ENCODE data around the gene JDP2. TPM values are rescaled to one million over a fixed set of nuclear protein-coding genes. Genes with fewer than 3 reads are reported as not detected.

The JDP2 gene
- total RNA-seq, 1 donor from 2014 or later: 72.2 TPM

DNA sequence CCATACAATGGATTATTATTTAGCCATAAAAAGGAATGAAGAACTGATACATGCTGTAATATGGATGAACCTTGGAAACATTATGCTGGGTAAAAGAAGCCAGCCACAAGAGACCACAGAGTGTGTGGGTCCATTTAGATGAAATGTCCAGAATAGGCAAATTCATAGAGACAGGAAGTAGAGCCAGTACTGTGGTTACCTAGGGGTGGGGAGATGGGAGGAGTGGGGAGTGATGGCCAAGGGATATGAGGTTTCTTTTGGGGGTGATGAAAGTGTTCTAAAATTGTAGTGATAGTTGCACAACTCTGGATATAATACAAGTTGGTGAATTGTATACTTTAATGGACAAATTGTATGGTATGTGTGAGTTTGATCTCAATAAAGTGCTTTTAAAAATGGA, 18.6 kb downstream of the JDP2 start:
- TF ChIP-seq, protein P1, sequence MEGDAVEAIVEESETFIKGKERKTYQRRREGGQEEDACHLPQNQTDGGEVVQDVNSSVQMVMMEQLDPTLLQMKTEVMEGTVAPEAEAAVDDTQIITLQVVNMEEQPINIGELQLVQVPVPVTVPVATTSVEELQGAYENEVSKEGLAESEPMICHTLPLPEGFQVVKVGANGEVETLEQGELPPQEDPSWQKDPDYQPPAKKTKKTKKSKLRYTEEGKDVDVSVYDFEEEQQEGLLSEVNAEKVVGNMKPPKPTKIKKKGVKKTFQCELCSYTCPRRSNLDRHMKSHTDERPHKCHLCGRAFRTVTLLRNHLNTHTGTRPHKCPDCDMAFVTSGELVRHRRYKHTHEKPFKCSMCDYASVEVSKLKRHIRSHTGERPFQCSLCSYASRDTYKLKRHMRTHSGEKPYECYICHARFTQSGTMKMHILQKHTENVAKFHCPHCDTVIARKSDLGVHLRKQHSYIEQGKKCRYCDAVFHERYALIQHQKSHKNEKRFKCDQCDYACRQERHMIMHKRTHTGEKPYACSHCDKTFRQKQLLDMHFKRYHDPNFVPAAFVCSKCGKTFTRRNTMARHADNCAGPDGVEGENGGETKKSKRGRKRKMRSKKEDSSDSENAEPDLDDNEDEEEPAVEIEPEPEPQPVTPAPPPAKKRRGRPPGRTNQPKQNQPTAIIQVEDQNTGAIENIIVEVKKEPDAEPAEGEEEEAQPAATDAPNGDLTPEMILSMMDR (IDR thresholded peaks at IDR 0.05): no peak
- H3K36me3 Mint-ChIP-seq (ENCODE audit: low read depth): peaks cover 29% of the 10 kb centered on the region
- no peaks in the 10 kb centered on the region for H3K27me3 Mint-ChIP-seq (ENCODE audit: low read depth)
- H3K4me1 Mint-ChIP-seq (ENCODE audit: low read depth): peaks cover 65% of the 10 kb centered on the region
- H3K27ac Mint-ChIP-seq (ENCODE audit: unreplicated experiment): peak overlapping the region; percentile 2
- no peaks in the 10 kb centered on the region for H3K9me3 Mint-ChIP-seq (ENCODE audit: low read depth)
- no peak for DNase-seq (ENCODE audit: low spot score)
- H3K4me3 Mint-ChIP-seq (ENCODE audit: unreplicated experiment): no peak overlapping the region

DNA sequence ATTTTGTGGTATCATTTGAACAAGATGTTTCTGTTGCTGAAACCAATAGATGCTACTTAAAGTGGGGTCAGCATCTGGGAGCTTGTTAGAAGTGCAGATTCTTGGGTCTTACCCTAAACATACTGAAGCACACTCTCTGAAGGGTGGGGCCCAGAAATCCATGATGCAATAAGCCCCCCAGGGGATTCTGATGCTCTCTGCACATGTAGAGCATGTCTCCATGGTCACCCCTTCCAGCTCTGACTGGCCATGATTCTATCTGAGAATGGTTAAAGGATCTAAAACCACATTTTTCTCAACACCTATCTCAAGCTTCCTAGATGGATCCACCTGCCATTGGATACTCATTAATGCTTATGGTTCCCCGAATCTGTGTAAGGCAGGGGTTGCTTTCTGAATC, 20.4 kb downstream of the JDP2 start:
- Mint-ChIP-seq H3K9me3 (ENCODE audit: low read depth) (no peaks in the 10 kb centered on the region), H3K4me1 (ENCODE audit: low read depth) (peaks cover 67% of the 10 kb centered on the region), H3K4me3 (ENCODE audit: unreplicated experiment) (no peak overlapping the region), H3K36me3 (ENCODE audit: low read depth) (peaks cover 17% of the 10 kb centered on the region), H3K27ac (ENCODE audit: unreplicated experiment) (no peak overlapping the region), H3K27me3 (ENCODE audit: low read depth) (no peaks in the 10 kb centered on the region)
- no peak for DNase-seq (ENCODE audit: low spot score)
- TF ChIP-seq, protein P1 (IDR thresholded peaks at IDR 0.05): no peak

DNA sequence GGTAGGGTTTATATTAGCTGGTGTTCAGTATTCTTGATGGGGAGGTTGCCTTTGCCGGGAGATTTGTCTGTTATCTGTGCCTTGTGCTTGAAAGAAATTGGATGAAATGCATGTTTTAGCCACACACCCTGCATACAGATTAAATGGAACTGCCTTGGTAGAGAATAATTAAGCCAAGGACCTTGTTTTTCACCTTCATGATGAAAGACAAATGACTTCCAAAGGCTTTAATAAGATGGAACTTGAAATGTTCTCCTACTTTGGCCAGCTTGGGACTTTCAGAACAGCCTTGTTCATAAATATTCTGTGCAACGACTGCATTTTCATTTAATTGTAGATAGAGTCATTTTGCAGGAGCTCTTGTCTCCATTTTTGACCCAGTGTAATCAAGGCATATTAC, 21.2 kb downstream of the JDP2 start:
- Mint-ChIP-seq H3K36me3 (ENCODE audit: low read depth) (peaks cover 15% of the 10 kb centered on the region), H3K27me3 (ENCODE audit: low read depth) (no peaks in the 10 kb centered on the region), H3K9me3 (ENCODE audit: low read depth) (no peaks in the 10 kb centered on the region), H3K4me1 (ENCODE audit: low read depth) (peaks cover 72% of the 10 kb centered on the region), H3K27ac (ENCODE audit: unreplicated experiment) (peak overlapping the region; percentile 1), H3K4me3 (ENCODE audit: unreplicated experiment) (no peak overlapping the region)
- DNase-seq (ENCODE audit: low spot score): no peak
- TF ChIP-seq, protein P1 (IDR thresholded peaks at IDR 0.05): no peak

DNA sequence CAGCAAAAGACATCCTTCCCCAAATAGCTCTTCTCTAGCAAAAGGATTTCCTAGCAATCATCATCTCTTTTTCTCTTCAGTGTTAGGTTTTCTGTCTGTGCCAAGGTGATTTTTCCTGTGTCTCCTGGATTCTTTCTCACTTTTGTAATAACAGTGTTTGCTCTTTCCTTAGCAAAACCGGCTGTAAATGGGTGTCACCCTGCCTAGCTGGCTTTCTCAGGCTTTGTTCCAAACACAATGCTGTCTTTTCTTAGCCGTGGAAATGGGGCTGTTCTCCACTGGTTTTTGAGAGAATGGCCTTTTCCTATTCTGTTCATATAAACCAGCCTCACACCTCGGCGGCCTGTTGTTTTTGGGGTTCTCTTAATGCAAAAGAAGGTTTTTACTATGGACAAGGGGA, 21.9 kb downstream of the JDP2 start:
- TF ChIP-seq, protein P1 (IDR thresholded peaks at IDR 0.05): no peak
- Mint-ChIP-seq H3K4me1 (ENCODE audit: low read depth) (peaks cover 78% of the 10 kb centered on the region), H3K27me3 (ENCODE audit: low read depth) (no peaks in the 10 kb centered on the region), H3K36me3 (ENCODE audit: low read depth) (peaks cover 14% of the 10 kb centered on the region), H3K27ac (ENCODE audit: unreplicated experiment) (peak overlapping the region; percentile 1), H3K9me3 (ENCODE audit: low read depth) (no peaks in the 10 kb centered on the region), H3K4me3 (ENCODE audit: unreplicated experiment) (no peak overlapping the region)
- no peak for DNase-seq (ENCODE audit: low spot score)

DNA sequence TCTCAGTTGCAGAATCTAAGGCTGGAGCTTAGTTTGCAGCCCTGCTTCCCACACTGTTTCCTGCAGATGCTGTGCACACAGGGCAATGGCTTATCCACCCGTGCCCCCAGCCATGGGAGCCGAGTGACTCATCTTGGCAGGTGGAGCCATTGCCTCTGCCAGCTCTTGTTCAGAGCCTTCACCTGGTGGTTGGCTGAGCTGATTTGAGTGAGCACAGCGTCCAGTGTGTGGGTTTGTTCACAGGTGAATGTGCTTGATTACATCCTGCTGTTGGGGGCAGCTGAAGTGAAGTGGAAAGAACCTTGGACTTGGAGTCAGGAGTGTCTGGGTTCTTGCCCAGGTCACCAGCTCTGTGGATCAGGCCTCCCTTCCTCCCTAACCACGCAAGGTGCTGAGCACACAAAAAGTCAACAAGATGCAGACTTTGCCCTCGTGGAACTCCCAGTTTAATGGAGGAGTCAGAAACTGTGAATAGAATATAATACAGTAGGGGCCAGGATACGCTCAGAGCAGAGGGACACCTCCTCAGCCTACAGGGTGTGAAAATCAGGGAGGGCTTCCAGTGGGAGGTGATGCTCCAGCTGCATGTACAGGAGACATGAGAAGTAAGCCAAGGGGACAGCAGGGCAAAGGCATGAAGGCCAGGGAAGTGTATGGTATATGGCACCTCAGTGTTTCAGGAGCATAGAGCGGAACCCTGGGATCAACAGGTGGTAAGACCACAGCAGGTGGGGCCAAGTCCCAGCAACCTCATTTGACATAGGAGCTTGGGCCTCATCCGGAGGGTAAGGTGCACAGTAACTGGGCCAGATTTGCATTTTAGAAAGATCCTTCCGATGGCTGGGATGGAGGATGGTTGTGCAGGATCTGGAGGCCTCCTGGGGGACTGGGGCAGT, 22.8 kb downstream of the JDP2 start:
- peaks cover 87% of the 10 kb centered on the region for H3K4me1 Mint-ChIP-seq (ENCODE audit: low read depth)
- no peaks in the 10 kb centered on the region for H3K27me3 Mint-ChIP-seq (ENCODE audit: low read depth)
- DNase-seq (ENCODE audit: low spot score): no peak
- peak overlapping the region; percentile 63 for H3K27ac Mint-ChIP-seq (ENCODE audit: unreplicated experiment)
- H3K9me3 Mint-ChIP-seq (ENCODE audit: low read depth): no peaks in the 10 kb centered on the region
- H3K36me3 Mint-ChIP-seq (ENCODE audit: low read depth): peaks cover 12% of the 10 kb centered on the region
- H3K4me3 Mint-ChIP-seq (ENCODE audit: unreplicated experiment): no peak overlapping the region
- TF ChIP-seq, protein P1 (IDR thresholded peaks at IDR 0.05): no peak
